Esophagus muscularis mucosa (tissue), 4 donors: Measurements from ENCODE around the gene PCED1B.

ENCODE experiments used
- CTCF ChIP-seq, 3 experiments: fragments of 200-600 bp in 2 of 3; fragments of 450-650 bp in 1 of 3; sonication (generic) in 2 of 3; IDR thresholded peaks; one replicate each; pipeline ENCODE4 v1.5.1; 2017 to 2019; ENCODE audit warnings: antibody characterized with exemption in 3 of 3, mild to moderate bottlenecking in 2 of 3, moderate library complexity in 1 of 3
- EP300 ChIP-seq: sonication (generic); formaldehyde crosslinking; IDR thresholded peaks from one replicate; pipeline ENCODE4 v1.6.1; 2017; ENCODE audit warnings: antibody characterized with exemption
- POLR2A ChIP-seq: fragments of 450-650 bp; IDR thresholded peaks from one replicate; pipeline ENCODE4 v1.6.1; 2017; ENCODE audit warnings: antibody characterized with exemption, moderate library complexity, mild to moderate bottlenecking, low read depth
- POLR2AphosphoS5 ChIP-seq, 2 donors: sonication (generic); formaldehyde crosslinking; IDR thresholded peaks; one replicate each; pipeline ENCODE4 v1.6.1; 2017; ENCODE audit warnings: antibody characterized with exemption in 2 of 2

GRCh38 chr12:47234576-47235141, 155.2 kb downstream of the PCED1B start:
- no peak for TF ChIP-seq CTCF (IDR thresholded peaks at IDR 0.05)
- no peak for TF ChIP-seq POLR2A
- TF ChIP-seq EP300: no peak
- no peak for TF ChIP-seq POLR2AphosphoS5 (IDR thresholded peaks at IDR 0.05)
